ENCODE measurements around the gene TADA2B. TPM values are rescaled to one million over a fixed set of nuclear protein-coding genes. Genes with fewer than 3 reads are reported as not detected.

The TADA2B gene
- total RNA-seq, 1 experiment from 2014 or later, result 15.2 TPM

DNA sequence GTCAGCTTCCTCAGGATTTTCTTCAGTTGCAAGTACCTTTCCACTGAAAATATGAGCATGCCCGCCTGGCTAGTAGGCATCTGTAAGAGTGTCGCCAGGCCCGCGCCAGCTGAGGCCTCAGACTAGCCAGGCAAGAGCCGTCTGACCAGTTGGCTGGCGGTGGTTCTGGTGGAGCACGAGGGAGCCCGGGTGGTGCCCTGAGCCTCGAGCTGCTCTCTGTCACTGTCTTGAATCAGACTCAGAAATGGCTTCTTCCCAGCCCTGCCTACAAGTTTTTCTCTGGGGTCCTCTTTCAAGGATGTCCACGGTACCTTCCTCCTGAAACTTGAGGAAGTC lies 12.8 kb downstream of the TADA2B start:
- Histone ChIP-seq H3K4me1 (ENCODE audit: insufficient read depth, low read length, poor library complexity, severe bottlenecking) (no peaks in the 10 kb centered on the region), H3K27me3 (replicated peaks; ENCODE audit: insufficient read depth, low read depth, low read length, poor library complexity) (no peaks in the 10 kb centered on the region), H3K27ac (ENCODE audit: low read depth, low read length, poor library complexity, severe bottlenecking) (no peak overlapping the region), H3K4me3 (ENCODE audit: low read depth, low read length, poor library complexity, severe bottlenecking) (no peak overlapping the region), H3K36me3 (ENCODE audit: insufficient read depth, low read length, poor library complexity, severe bottlenecking) (peaks cover 44% of the 10 kb centered on the region), H3K9me3 (ENCODE audit: low read depth, low read length, poor library complexity, severe bottlenecking) (no peaks in the 10 kb centered on the region)
- TF ChIP-seq, protein P1, sequence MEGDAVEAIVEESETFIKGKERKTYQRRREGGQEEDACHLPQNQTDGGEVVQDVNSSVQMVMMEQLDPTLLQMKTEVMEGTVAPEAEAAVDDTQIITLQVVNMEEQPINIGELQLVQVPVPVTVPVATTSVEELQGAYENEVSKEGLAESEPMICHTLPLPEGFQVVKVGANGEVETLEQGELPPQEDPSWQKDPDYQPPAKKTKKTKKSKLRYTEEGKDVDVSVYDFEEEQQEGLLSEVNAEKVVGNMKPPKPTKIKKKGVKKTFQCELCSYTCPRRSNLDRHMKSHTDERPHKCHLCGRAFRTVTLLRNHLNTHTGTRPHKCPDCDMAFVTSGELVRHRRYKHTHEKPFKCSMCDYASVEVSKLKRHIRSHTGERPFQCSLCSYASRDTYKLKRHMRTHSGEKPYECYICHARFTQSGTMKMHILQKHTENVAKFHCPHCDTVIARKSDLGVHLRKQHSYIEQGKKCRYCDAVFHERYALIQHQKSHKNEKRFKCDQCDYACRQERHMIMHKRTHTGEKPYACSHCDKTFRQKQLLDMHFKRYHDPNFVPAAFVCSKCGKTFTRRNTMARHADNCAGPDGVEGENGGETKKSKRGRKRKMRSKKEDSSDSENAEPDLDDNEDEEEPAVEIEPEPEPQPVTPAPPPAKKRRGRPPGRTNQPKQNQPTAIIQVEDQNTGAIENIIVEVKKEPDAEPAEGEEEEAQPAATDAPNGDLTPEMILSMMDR (conservative IDR thresholded peaks at IDR 0.05; ENCODE audit: low read depth, low read length), result no peak
- TF ChIP-seq EZH2 (IDR thresholded peaks at IDR 0.05; ENCODE audit: borderline replicate concordance, low read depth, low read length, poor library complexity, severe bottlenecking), result no peak
- intact Hi-C loops (cut with micrococcal nuclease; ENCODE audit: unreplicated experiment), result no loop called here
- CTCF ChIA-PET, result no interaction called here
- no TSS peak for BruUV-seq (replicated peaks)
- no peak for DNase-seq (ENCODE audit: low spot score)
- POLR2A ChIA-PET (ENCODE audit: low non-redundant PET), result no interaction called here

DNA sequence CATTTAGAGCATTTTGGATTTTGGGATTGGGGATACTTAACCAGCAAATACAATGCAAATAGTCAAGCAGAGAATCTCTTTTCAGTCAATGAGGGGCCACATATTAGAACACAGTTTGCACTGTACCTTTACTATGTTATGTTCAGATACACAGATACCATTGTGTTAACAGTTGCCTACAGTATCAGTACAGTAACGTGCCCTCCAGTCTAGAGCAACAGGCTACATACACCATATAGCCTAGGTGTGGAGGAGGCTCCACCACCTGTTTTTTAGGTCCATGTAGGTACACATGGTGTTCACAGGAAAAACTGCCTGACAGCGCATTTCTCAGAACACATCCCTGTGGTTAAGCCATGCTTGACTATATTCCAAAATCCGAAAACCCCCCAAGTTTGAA lies 15.6 kb downstream of the TADA2B start:
- H3K36me3 ChIP-seq (ENCODE audit: insufficient read depth, low read length, poor library complexity, severe bottlenecking), result peaks cover 70% of the 10 kb centered on the region
- H3K9me3 ChIP-seq (ENCODE audit: low read depth, low read length, poor library complexity, severe bottlenecking), result no peaks in the 10 kb centered on the region
- no peaks in the 10 kb centered on the region for H3K4me1 ChIP-seq (ENCODE audit: insufficient read depth, low read length, poor library complexity, severe bottlenecking)
- H3K27me3 ChIP-seq (replicated peaks; ENCODE audit: insufficient read depth, low read depth, low read length, poor library complexity), result no peaks in the 10 kb centered on the region
- intact Hi-C loops (cut with micrococcal nuclease; ENCODE audit: unreplicated experiment), result no loop called here
- TF ChIP-seq EZH2 (IDR thresholded peaks at IDR 0.05; ENCODE audit: borderline replicate concordance, low read depth, low read length, poor library complexity, severe bottlenecking), result no peak
- TF ChIP-seq, protein P1 (conservative IDR thresholded peaks at IDR 0.05; ENCODE audit: low read depth, low read length), result no peak
- no peak overlapping the region for H3K4me3 ChIP-seq (ENCODE audit: low read depth, low read length, poor library complexity, severe bottlenecking)
- CTCF ChIA-PET, result no interaction called here
- POLR2A ChIA-PET (ENCODE audit: low non-redundant PET), result no interaction called here
- no TSS peak for BruUV-seq (replicated peaks)
- no peak for DNase-seq (ENCODE audit: low spot score)
- no peak overlapping the region for H3K27ac ChIP-seq (ENCODE audit: low read depth, low read length, poor library complexity, severe bottlenecking)

DNA sequence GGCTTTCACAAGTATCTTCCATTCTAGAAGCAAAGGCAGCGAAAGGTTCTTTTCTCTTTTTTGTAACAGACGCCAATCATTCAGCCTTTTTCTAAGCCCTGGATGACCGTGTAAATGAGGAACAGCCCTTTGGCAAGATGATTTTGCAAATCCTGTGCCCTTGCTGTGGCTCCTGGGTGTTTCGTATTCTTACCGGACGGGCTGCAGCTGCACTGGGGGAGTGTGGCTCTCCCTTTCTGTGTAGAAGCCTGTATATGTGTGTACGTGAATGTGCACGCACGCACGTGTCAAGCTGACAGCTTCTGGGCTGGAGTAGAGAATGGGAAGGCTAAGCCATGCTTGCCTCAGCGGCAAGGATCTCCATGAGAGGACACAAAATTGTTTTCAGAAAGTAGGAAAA lies 16.5 kb downstream of the TADA2B start:
- no peak for TF ChIP-seq EZH2 (IDR thresholded peaks at IDR 0.05; ENCODE audit: borderline replicate concordance, low read depth, low read length, poor library complexity, severe bottlenecking)
- TF ChIP-seq, protein P1 (conservative IDR thresholded peaks at IDR 0.05; ENCODE audit: low read depth, low read length), result no peak
- ChIA-PET POLR2A (ENCODE audit: low non-redundant PET) (interaction anchor here (0.7 kb wide), 1 partner anchor 8 kb away, joined by 3 read pairs; the partner anchor contains the start of gene GRPEL1), CTCF (no interaction called here)
- H3K36me3 ChIP-seq (ENCODE audit: insufficient read depth, low read length, poor library complexity, severe bottlenecking), result peaks cover 75% of the 10 kb centered on the region
- no peak overlapping the region for H3K27ac ChIP-seq (ENCODE audit: low read depth, low read length, poor library complexity, severe bottlenecking)
- no TSS peak for BruUV-seq (replicated peaks)
- no peaks in the 10 kb centered on the region for H3K4me1 ChIP-seq (ENCODE audit: insufficient read depth, low read length, poor library complexity, severe bottlenecking)
- H3K4me3 ChIP-seq (ENCODE audit: low read depth, low read length, poor library complexity, severe bottlenecking), result no peak overlapping the region
- H3K9me3 ChIP-seq (ENCODE audit: low read depth, low read length, poor library complexity, severe bottlenecking), result no peaks in the 10 kb centered on the region
- intact Hi-C loops (cut with micrococcal nuclease; ENCODE audit: unreplicated experiment), result no loop called here
- H3K27me3 ChIP-seq (replicated peaks; ENCODE audit: insufficient read depth, low read depth, low read length, poor library complexity), result no peaks in the 10 kb centered on the region
- DNase-seq (ENCODE audit: low spot score), result no peak
